ENCODE results near the gene PUM2. TPM values are rescaled to one million over a fixed set of nuclear protein-coding genes. Genes with fewer than 3 reads are reported as not detected.

Gene PUM2
- total RNA-seq, 2 donors from 2014 or later = 87.7 to 119 TPM

DNA sequence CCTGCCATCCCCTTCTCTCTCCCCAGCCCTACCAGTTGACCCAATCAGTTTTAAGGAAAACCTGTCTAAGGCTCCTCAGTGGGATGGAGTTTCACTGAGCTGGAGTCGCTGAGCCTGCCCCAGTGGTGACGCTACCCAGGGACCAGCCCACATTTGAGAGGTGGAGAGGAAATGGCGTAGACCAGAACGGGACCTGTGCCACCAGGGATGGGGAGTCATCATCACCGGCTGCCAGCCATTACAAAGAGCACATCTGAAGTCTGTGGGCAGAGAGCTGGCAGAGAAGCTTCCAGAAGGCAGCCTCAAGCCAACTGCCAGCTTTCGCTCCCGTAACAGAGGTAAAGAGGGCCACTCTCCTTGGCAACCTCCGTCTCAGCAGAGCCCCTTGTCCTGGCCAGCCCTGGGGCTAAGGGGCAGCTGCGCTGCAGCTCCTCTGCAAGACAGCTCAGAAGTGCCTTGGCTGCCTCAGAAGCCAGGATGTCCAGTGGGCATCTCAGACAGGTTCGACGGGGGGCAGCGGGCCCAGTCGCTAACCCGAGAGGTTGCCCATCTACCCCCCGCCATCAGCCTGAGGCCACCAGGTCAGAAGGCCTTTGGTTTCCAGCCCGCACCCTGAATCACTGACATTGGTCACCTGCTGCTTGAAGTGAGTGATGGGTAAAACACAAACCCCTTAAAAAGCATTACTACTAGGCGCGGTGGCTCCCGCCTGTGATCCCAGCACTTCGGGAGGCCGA, 141.1 kb downstream of the PUM2 start:
- no peak for DNase-seq
- H3K36me3 ChIP-seq = no peaks in the 10 kb centered on the region

DNA sequence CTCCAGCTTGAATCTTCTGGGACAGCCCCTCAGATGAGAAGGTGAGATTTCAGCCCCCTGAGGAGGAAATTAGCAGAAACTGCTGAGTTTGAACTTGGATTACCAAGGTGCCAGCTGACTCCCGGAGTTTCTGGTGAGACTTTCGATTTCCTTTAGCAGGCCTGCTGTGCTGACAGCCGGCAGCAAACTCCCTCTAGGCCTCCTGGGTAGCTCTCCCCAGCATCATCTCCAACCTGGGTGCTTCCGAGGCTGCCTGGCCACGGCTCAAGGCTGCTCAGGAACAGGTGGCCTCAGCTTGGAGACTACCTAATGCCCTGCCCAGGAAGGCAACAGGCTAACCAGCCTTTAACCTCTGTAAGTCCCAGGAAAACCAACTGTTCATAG, 142.2 kb downstream of the PUM2 start:
- Histone ChIP-seq H3K27me3 (no peaks in the 10 kb centered on the region), H3K9ac (ENCODE audit: low read depth in 2 of 2, low read length in 2 of 2) (peak overlapping the region; percentile 17 to 38), H3K4me1 (no peaks in the 10 kb centered on the region), H3K9me3 (no peaks in the 10 kb centered on the region), H3K36me3 (peaks cover 5% of the 10 kb centered on the region), H3K27ac (peak overlapping the region; percentile 12), H3K4me3 (no peak overlapping the region)
- no peak for DNase-seq
- intact Hi-C loops (cut with DNase I) = no loop called here
- TF ChIP-seq, protein P1, sequence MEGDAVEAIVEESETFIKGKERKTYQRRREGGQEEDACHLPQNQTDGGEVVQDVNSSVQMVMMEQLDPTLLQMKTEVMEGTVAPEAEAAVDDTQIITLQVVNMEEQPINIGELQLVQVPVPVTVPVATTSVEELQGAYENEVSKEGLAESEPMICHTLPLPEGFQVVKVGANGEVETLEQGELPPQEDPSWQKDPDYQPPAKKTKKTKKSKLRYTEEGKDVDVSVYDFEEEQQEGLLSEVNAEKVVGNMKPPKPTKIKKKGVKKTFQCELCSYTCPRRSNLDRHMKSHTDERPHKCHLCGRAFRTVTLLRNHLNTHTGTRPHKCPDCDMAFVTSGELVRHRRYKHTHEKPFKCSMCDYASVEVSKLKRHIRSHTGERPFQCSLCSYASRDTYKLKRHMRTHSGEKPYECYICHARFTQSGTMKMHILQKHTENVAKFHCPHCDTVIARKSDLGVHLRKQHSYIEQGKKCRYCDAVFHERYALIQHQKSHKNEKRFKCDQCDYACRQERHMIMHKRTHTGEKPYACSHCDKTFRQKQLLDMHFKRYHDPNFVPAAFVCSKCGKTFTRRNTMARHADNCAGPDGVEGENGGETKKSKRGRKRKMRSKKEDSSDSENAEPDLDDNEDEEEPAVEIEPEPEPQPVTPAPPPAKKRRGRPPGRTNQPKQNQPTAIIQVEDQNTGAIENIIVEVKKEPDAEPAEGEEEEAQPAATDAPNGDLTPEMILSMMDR (IDR thresholded peaks at IDR 0.05) = no peak

More for the DNA sequence above, 141.1 kb downstream of the PUM2 start:
- no peak overlapping the region for H3K27ac ChIP-seq
- TF ChIP-seq, protein P1 (IDR thresholded peaks at IDR 0.05) = no peak
- H3K9ac ChIP-seq (ENCODE audit: low read depth in 2 of 2, low read length in 2 of 2) = peak overlapping the region; percentile 30 to 61
- no peaks in the 10 kb centered on the region for H3K27me3 ChIP-seq
- intact Hi-C loops (cut with DNase I) = no loop called here
- H3K9me3 ChIP-seq = no peaks in the 10 kb centered on the region
- no peak overlapping the region for H3K4me3 ChIP-seq
- no peaks in the 10 kb centered on the region for H3K4me1 ChIP-seq

DNA sequence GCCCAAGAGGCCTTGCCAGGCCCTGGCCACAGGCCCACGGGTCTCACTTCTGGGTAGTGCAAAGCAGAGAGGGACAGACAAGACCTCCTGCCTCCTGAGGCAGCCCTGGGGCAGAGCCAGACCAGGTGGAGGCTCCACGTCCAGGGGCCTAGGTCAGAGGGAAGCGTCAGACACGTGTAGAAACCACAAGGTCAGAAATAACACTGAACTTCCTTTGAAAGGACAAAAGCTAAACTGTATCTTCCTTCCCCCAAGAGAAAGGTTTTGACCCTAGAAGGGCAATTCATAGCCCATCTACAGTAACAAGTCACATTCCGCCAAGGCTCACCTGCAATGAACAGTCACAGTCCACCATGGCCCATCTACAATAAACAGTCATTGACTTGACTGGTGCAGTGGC, 143.6 kb downstream of the PUM2 start:
- intact Hi-C loops (cut with DNase I) = no loop called here
- Histone ChIP-seq H3K27me3 (no peaks in the 10 kb centered on the region), H3K4me3 (no peak overlapping the region), H3K9me3 (no peaks in the 10 kb centered on the region), H3K9ac (ENCODE audit: low read depth in 2 of 2, low read length in 2 of 2) (no peak overlapping the region), H3K27ac (no peak overlapping the region), H3K4me1 (no peaks in the 10 kb centered on the region), H3K36me3 (peaks cover 9% of the 10 kb centered on the region)
- TF ChIP-seq, protein P1 (IDR thresholded peaks at IDR 0.05) = no peak
- no peak for DNase-seq

DNA sequence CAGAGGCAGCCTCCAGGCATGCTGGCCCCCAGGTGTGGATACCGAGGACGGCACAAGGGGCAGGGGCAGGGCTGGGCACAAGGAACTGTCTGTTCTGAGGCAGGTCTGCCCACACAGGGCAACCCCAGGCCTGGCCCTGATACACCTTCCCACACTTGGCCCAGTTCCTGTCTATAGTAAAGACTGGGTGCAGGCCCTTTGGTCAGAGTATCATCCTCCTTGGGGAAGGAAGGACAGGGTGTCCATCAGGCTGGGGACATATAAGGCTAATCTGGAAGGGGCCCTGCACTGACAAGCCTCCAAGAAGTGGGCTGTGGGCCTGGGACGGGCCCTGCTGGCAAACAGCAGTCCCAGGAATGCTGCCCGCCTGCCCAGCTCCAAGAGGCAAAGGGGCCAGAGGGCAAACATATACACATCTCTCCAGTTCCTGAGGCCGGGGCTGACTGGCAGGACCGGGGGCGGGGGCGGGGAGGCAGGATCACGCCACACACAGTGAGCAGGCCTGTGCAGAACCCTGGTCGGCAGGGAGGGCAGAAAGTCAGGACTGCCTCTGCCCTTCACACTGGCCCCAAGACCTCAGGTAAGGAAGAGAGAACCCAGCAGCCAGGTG, 144.6 kb downstream of the PUM2 start:
- intact Hi-C loops (cut with DNase I) = no loop called here
- Histone ChIP-seq H3K4me3 (no peak overlapping the region), H3K9me3 (no peaks in the 10 kb centered on the region), H3K27me3 (no peaks in the 10 kb centered on the region), H3K4me1 (no peaks in the 10 kb centered on the region), H3K36me3 (peaks cover 9% of the 10 kb centered on the region), H3K9ac (ENCODE audit: low read depth in 2 of 2, low read length in 2 of 2) (peak overlapping the region in 1 of 2 donors; percentile 14), H3K27ac (no peak overlapping the region)
- TF ChIP-seq, protein P1 (IDR thresholded peaks at IDR 0.05) = no peak
- DNase-seq = no peak

DNA sequence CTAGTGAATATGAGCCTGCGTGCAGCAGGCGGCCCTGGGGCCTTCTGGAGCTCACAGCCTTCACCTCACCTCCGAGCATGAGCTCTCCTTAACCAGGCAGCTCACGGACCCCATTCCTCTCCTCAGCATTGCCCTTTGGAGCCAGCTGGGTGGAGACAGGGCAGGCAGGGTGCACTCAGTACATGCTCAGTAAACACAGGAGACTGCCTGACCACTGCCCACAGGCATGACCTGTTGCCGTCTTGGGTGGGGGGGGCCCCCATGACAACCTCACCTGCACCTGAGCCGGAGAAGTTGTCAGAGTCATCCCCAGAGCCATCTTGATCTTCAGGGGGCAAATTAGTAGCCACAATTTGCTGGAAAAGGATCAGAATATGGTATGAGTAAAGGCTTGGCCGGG, 145.6 kb downstream of the PUM2 start:
- no peaks in the 10 kb centered on the region for H3K9me3 ChIP-seq
- no peak overlapping the region for H3K9ac ChIP-seq (ENCODE audit: low read depth in 2 of 2, low read length in 2 of 2)
- H3K27ac ChIP-seq = no peak overlapping the region
- no peaks in the 10 kb centered on the region for H3K4me1 ChIP-seq
- H3K4me3 ChIP-seq = no peak overlapping the region
- DNase-seq = no peak
- no peaks in the 10 kb centered on the region for H3K27me3 ChIP-seq
- peaks cover 9% of the 10 kb centered on the region for H3K36me3 ChIP-seq
- TF ChIP-seq, protein P1 (IDR thresholded peaks at IDR 0.05) = no peak
- intact Hi-C loops (cut with DNase I) = no loop called here

Measured in colonic mucosa (tissue), 4 donors.